Neural cell (in vitro differentiated cells): ENCODE data around the gene TSNAXIP1. TPM values are rescaled to one million over a fixed set of nuclear protein-coding genes. Genes with fewer than 3 reads are reported as not detected.

Experiments
- H2AFZ ChIP-seq: fragments of 200-600, 300-800 bp; sonication (generic), shearing (Covaris generic); 2 replicates; pipeline ENCODE4 v1.6.0; 2014; ENCODE audit warnings: low read depth, mild to moderate bottlenecking, antibody characterized with exemption, low read length, moderate library complexity
- H3F3A ChIP-seq: fragments of 200-600 bp; shearing (Covaris generic); 2 replicates; pipeline ENCODE4 v1.6.1; 2016; ENCODE audit warnings: mild to moderate bottlenecking, moderate library complexity, mixed read lengths, antibody characterized with exemption, low read length; ENCODE audit not compliant: insufficient read depth, poor library complexity, severe bottlenecking
- H3K27ac ChIP-seq: fragments of 200-600, 300-800 bp; sonication (generic), shearing (Covaris generic); 2 replicates; pipeline ENCODE4 v1.5.1; 2014; ENCODE audit warnings: mild to moderate bottlenecking, low read length, moderate library complexity
- H3K27me3 ChIP-seq: fragments of 300-800, 200-600 bp; sonication (generic), shearing (Covaris generic); 2 replicates; pipeline ENCODE4 v1.6.0; 2014; ENCODE audit warnings: mild to moderate bottlenecking, low read depth, low read length, moderate library complexity; ENCODE audit not compliant: insufficient read depth
- H3K36me3 ChIP-seq: fragments of 300-800, 200-600 bp; sonication (generic), shearing (Covaris generic); 2 replicates; pipeline ENCODE4 v1.5.1; 2014; ENCODE audit warnings: mild to moderate bottlenecking, antibody characterized with exemption, low read length, moderate library complexity; ENCODE audit not compliant: insufficient read depth
- H3K4me2 ChIP-seq: fragments of 300-800, 200-600 bp; sonication (generic), shearing (Covaris generic); 2 replicates; pipeline ENCODE4 v1.6.0; 2014; ENCODE audit warnings: mild to moderate bottlenecking, low read length
- H3K4me3 ChIP-seq: fragments of 300-800, 200-600 bp; sonication (generic), shearing (Covaris generic); 2 replicates; pipeline ENCODE4 v1.5.1; 2014; ENCODE audit warnings: mild to moderate bottlenecking, low read length, moderate library complexity
- H3K79me2 ChIP-seq: fragments of 200-600 bp; shearing (Covaris generic); replicated peaks from 2 replicates; pipeline ENCODE4 v1.6.0; 2014; ENCODE audit warnings: mild to moderate bottlenecking, low read length, moderate library complexity; ENCODE audit not compliant: insufficient read depth
- H3K9ac ChIP-seq: fragments of 300-800, 200-600 bp; sonication (generic), shearing (Covaris generic); 2 replicates; pipeline ENCODE4 v1.6.1; 2016; ENCODE audit warnings: mild to moderate bottlenecking, low read length, mixed read lengths
- H3K9me2 ChIP-seq: fragments of 200-600 bp; shearing (Covaris generic); 2 replicates; pipeline ENCODE4 v1.6.1; 2016; ENCODE audit warnings: mild to moderate bottlenecking, low read length, mixed read lengths; ENCODE audit not compliant: insufficient read depth
- H3K9me3 ChIP-seq: fragments of 200-600, 300-800 bp; sonication (generic), shearing (Covaris generic); 2 replicates; pipeline ENCODE4 v1.6.1; 2016; ENCODE audit warnings: mild to moderate bottlenecking, mixed run types, low read length, moderate library complexity, mixed read lengths
- H4K20me1 ChIP-seq: fragments of 200-600 bp; shearing (Covaris generic); 2 replicates; pipeline ENCODE4 v1.6.1; 2016; ENCODE audit warnings: mild to moderate bottlenecking, mixed run types; ENCODE audit not compliant: insufficient read depth
- EP300 ChIP-seq: fragments of 450-650 bp; conservative IDR thresholded peaks from 2 replicates; pipeline ENCODE4 v1.6.1; 2014; ENCODE audit warnings: antibody characterized with exemption, mild to moderate bottlenecking, moderate library complexity; ENCODE audit not compliant: poor library complexity, severe bottlenecking
- EZH2 ChIP-seq: fragments of 200-600, 300-800 bp; shearing (Covaris generic), sonication (generic); IDR thresholded peaks from 2 replicates; pipeline ENCODE4 v1.6.1; 2014; ENCODE audit warnings: antibody characterized with exemption, low read length, borderline replicate concordance, mild to moderate bottlenecking; ENCODE audit not compliant: insufficient read depth, poor library complexity, severe bottlenecking
- MXI1 ChIP-seq: fragments of 450-650 bp; conservative IDR thresholded peaks from 2 replicates; pipeline ENCODE4 v1.6.1; 2014; ENCODE audit warnings: antibody characterized with exemption, mild to moderate bottlenecking; ENCODE audit not compliant: poor library complexity, severe bottlenecking
- POLR2AphosphoS5 ChIP-seq: IDR thresholded peaks from 2 replicates; pipeline ENCODE4 v1.6.1; 2012
- RAD21 ChIP-seq: fragments of 450-650 bp; conservative IDR thresholded peaks from 2 replicates; pipeline ENCODE4 v1.6.1; 2014; ENCODE audit warnings: antibody characterized with exemption, mild to moderate bottlenecking, moderate library complexity
- REST ChIP-seq: IDR thresholded peaks from 2 replicates; pipeline ENCODE4 v1.6.1; 2012; ENCODE audit warnings: borderline replicate concordance
- SMC3 ChIP-seq: fragments of 450-650 bp; conservative IDR thresholded peaks from 2 replicates; pipeline ENCODE4 v1.6.1; 2014; ENCODE audit warnings: antibody characterized with exemption, mild to moderate bottlenecking, moderate library complexity; ENCODE audit not compliant: poor library complexity
- TAF1 ChIP-seq: IDR thresholded peaks from 2 replicates; pipeline ENCODE4 v1.6.1; 2012; ENCODE audit warnings: low read depth
- polyA plus RNA-seq: library from polyadenylated mRNA; depleted of rRNA; stranded (reverse); fragments of >200 nt; gene quantifications from 2 replicates; pipeline ENCODE4 v1.2.3, GENCODE V29; 2014
- TF ChIP-seq, protein P1 (sequence below): fragments of 450-650 bp; IDR thresholded peaks from 2 replicates; pipeline ENCODE4 v1.5.1; 2014; ENCODE audit warnings: antibody characterized with exemption, mild to moderate bottlenecking, moderate library complexity; ENCODE audit not compliant: poor library complexity, severe bottlenecking

TSNAXIP1 gene
- polyA plus RNA-seq, 1 donor from 2014 or later = 31.0 TPM

DNA sequence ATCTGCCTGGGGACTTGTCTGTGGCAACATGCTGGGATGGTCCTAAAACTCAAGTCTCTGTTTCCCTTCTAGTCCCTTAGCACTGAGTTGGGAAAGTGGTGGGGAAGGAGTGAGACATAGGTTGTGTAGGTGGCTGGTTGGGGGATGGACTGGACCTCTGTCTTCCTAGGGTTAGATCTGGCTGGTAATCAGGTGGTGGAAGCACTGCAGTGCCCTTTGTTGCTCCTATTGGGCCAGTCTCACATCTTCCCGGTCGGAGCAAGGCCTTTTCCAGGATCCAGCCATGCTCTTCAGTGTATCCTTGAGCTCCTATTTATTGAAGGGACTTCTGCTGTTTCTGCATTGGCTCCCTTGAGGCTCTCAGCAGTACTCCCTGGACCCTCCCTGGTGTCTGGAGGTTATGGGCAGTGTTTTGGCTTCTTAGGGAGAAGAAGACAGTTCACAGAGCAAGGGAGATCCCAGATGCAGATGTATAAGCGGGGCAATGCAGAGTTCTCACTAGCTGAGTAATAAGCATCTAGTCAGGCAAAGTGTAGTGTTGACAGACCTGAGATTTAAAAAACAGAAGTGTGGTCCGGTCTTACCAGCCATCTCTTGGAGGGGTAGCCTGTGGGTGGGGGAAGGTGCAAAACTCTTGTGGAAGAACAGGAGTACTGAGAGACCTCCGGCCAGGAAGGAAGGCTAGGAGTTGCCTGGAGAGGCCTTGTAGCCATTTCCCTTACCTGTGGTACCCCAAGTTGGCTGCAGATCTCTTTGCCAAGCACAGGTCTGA is 38.8 kb downstream of the TSNAXIP1 start:
- TF ChIP-seq RAD21 (no peak), EZH2 (no peak), SMC3 (no peak), POLR2AphosphoS5 (no peak), MXI1 (no peak), TAF1 (no peak), EP300 (no peak), REST (no peak)
- TF ChIP-seq, protein P1, sequence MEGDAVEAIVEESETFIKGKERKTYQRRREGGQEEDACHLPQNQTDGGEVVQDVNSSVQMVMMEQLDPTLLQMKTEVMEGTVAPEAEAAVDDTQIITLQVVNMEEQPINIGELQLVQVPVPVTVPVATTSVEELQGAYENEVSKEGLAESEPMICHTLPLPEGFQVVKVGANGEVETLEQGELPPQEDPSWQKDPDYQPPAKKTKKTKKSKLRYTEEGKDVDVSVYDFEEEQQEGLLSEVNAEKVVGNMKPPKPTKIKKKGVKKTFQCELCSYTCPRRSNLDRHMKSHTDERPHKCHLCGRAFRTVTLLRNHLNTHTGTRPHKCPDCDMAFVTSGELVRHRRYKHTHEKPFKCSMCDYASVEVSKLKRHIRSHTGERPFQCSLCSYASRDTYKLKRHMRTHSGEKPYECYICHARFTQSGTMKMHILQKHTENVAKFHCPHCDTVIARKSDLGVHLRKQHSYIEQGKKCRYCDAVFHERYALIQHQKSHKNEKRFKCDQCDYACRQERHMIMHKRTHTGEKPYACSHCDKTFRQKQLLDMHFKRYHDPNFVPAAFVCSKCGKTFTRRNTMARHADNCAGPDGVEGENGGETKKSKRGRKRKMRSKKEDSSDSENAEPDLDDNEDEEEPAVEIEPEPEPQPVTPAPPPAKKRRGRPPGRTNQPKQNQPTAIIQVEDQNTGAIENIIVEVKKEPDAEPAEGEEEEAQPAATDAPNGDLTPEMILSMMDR = no peak
- H2AFZ ChIP-seq = no peak overlapping the region
- peak overlapping the region; percentile 92 for H3K27ac ChIP-seq
- H3K36me3 ChIP-seq = no peaks in the 10 kb centered on the region
- peak overlapping the region; percentile 97 for H3K4me3 ChIP-seq
- H4K20me1 ChIP-seq = no peaks in the 10 kb centered on the region
- no peaks in the 10 kb centered on the region for H3F3A ChIP-seq
- H3K9me3 ChIP-seq = no peaks in the 10 kb centered on the region
- peak overlapping the region; percentile 99 for H3K4me2 ChIP-seq
- no peaks in the 10 kb centered on the region for H3K9me2 ChIP-seq
- H3K9ac ChIP-seq = peak overlapping the region; percentile 90
- no peaks in the 10 kb centered on the region for H3K27me3 ChIP-seq
- H3K79me2 ChIP-seq = peaks cover 50% of the 10 kb centered on the region

- TF ChIP-seq EP300 = no peak
- no peak for TF ChIP-seq MXI1
- TF ChIP-seq POLR2AphosphoS5 = no peak
- no peak for TF ChIP-seq SMC3
- no peak for TF ChIP-seq TAF1
- TF ChIP-seq RAD21 = no peak
- H3F3A ChIP-seq = no peaks in the 10 kb centered on the region
- peak overlapping the region; percentile 92 for H3K27ac ChIP-seq
- peak overlapping the region; percentile 87 for H2AFZ ChIP-seq
- H3K9ac ChIP-seq = peak overlapping the region; percentile 90
- peaks cover 53% of the 10 kb centered on the region for H3K79me2 ChIP-seq
- H3K9me2 ChIP-seq = no peaks in the 10 kb centered on the region
- peak overlapping the region; percentile 99 for H3K4me2 ChIP-seq
- H3K4me3 ChIP-seq = peak overlapping the region; percentile 97
- no peaks in the 10 kb centered on the region for H3K9me3 ChIP-seq
- no peaks in the 10 kb centered on the region for H4K20me1 ChIP-seq
- H3K27me3 ChIP-seq = no peaks in the 10 kb centered on the region
- no peaks in the 10 kb centered on the region for H3K36me3 ChIP-seq
These were observed 39.3 kb downstream of the TSNAXIP1 start for GRCh38 chr16:67846063-67846319.
